GM19372 (cell line): ENCODE data around the gene STPG3.
"Not testable (repeated sequence)": the region's sequence is repeated elsewhere in the genome, so short reads cannot be mapped to it uniquely, and the experiment has no call there.

Experiments used
- ATAC-seq: cut with Tn5 transposase; IDR thresholded peaks from one replicate; pipeline ENCODE4 v1.9.1; 2021; ENCODE audit warnings: mild to moderate bottlenecking, low read depth, moderate library complexity; ENCODE audit not compliant: unreplicated experiment

STPG3 gene

GRCh38 chr9:137244486-137245449 is 6.3 kb upstream of the STPG3 start:
- ATAC-seq = no peak

DNA sequence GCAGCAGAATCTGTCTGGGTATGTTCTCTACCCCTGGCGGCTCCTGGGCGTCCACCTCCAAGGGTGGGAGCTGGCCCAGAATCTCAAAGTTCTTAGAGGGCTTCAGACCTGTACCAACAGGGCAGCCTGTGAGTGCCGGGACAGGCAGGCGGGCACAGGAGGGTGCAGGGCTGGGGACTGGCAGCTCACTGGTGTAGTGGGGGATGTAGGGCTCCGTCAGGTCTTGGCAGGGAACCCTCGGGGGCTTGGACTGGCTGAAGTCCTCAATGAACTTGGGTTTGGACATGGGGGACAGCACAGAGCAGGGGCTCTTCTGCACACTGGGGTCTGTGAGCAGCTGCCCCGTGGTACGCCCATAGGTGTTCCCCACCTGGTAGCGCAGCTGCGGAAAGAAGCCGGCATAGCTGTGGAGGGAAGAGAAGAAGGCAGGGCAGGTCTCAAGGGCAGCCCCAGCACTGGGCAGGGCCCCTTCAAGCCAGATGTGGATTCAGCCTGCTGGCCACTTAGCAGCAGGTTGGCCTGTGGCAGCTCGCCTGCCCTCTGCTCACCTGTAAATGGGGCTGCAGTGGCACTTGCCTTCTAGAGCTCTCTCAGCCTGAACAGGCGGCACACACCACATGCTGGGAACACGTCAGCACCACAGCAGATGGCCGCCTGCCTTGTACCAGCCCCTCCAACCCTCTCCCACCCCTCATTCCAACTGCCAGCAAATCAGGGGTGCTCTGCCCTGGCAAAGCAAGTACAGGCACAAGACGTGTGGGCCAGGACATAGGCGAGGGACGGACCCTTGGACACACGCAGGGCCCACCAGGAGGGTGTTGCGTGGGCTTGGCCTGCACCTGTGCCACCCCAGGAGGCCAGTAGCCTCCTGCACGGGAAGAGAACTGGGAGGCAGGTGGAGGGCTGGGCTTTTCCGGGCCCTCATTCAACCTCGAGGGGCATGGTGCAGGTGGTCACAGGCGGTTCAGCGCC is 5.3 kb upstream of the STPG3 start:
- ATAC-seq = no peak

- no peak for ATAC-seq
Observed at GRCh38 chr9:137247135-137247915, 3.8 kb upstream of the STPG3 start.

GRCh38 chr9:137247916-137248175 is 3.2 kb upstream of the STPG3 start:
- ATAC-seq = no peak

DNA sequence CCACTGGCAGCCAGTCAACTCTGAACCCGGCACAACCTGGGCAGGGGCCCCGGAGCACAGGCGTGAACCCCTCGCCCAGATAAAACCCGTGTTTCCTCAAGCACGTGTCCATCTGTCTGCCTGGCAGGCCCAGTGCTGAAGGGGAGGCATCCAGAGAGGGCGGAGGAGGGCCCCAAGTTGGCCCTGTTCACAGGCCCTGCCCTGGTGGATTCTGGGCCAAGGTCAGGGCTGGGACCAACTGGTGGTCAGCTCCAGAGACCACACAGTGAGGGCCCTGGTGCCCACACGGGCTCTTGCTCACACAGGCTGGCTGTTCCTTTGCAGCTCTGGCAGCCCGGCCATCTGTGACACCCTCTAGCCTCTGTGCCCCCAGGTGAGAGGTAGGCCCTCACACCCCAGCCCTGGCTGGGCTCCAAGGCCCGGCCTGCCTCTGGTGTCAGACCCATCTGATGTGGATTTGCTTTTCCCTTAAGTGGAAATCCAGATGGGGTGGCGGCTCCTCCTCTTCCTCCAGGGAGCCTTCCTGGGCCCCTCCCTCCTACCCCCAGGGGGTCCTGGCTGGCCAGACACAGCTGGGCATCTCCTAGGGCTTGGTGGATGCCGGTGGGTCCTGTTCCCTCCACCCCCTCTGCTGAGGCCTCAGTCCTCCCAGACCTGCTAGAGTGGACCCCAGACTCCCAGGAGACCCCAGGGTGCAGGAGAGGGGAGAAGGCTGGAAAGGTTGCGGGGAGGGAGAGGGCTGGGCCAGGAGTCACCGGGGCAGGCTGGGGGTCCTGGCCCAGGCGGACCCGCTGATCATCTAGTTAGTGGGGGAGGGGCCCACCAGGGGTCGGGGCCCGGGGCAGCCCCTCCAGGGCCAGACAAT is 525 bp upstream of the STPG3 start:
- no peak for ATAC-seq

DNA sequence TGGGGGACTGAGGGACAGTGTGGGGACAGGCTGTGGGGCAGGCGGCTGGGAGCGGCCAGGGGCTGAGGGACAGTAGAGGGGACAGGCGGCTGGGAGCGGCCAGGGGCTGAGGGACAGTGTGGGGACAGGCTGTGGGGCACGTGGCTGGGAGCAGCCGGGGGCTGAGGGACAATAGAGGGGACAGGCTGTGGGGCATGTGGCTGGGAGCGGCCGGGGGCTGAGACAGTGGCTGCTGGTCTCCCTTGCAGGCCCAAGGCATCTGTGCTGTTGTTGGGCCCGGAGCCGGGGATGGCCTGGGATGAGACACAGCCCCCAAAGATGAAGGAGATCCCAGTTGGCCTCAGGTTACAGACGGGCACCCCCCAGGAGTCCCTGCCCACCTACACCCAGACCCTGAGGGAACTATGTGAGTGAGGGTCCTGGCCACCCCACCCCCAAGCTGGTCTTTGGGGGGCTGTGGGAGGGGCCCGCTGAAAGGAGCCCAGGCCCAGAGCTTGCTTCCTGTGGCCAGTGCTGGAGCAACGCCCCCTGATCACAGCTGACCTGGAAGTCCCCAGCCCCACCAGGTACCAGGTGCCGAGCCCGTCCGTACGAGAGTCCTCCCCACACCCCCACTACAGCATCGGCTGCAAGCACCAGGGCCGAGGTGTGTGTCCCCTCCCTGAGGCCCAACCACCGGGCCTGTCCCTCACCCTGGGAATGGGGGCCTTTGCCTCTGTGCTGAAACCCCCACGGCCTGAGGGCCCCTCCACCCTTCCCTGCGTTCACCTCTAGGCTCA is 593 bp downstream of the STPG3 start:
- no peak for ATAC-seq

GRCh38 chr9:137252555-137253506 is 1.7 kb downstream of the STPG3 start:
- ATAC-seq = no peak

DNA sequence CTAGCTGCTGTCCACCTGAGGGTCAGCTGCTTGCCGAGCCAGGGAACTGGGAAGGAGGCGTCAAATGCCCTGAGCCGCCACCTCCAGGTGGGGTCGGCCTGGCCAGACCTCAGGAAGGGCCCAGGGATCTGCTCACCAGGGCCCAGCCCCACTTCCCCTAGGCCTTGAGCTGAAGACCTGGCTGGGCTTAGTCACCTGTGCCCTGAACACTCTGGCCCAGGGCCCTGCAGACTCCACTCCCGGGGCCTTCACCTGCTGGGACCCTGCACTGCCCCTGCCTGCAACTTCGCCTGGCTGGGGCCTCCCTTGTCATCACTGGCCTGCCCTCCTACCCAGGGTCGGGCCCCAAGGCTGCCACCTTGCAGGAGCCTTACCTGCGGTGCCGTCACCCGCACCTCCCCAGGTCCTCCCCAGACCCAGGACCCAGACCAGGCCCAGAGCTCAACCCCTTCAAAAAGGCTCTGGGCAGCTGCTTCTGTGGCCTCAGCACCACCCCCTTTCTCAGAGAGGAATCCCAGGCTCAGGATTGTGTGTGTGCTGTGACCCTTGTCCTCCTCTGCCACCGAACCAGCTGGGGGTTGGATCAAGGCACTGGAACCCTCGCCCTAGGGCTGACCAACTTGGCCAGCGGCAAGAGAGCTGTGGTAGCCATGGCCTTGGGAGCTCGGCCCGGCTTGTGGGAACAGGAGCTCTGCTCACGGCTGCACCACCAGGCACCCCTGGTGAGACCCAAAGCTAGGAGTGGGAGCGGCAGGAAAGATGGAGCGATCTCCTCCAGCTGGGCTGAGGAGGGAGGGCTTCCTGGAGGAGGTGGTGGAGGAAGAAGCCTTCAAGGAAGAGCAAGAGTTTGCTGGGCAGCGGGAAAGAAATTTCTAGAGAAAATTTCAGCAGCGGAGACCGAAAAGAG is 2.9 kb downstream of the STPG3 start:
- no peak for ATAC-seq

GRCh38 chr9:137254624-137255447 is 3.8 kb downstream of the STPG3 start, which contains the start of gene NELFB:
TSS of gene NELFB (plus strand) at chr9:137255327.
- ATAC-seq = peak; percentile 80

DNA sequence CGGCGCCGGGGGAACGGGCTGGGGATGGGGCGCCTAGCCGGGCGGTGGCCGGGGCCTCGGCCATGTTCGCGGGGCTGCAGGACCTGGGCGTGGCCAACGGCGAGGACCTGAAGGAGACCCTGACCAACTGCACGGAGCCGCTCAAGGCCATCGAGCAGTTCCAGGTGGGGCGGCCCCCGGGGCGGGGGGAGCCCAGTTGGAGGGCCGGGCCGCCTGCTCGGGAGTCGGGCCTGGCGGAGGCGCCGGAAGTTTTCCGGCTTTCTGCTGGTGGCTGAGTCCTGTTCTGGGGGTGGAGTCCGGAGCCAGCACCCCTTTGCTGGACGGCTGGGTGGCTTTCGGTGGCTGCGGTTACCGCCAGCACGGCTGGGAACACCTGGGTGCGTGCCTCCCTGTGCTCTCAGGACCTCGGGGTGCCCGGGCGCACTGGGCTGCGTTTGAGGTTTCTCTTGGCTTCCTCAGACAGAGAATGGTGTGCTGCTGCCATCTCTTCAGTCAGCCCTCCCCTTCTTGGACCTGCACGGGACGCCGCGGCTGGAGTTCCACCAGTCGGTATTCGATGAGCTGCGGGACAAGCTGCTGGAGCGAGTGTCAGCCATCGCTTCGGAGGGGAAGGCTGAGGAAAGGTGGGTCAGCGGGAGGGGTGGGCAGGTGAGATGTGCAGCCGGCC is 4.5 kb downstream of the STPG3 start:
- ATAC-seq = peak; percentile 24

- no peak for ATAC-seq
Observed at GRCh38 chr9:137256362-137256761, 5.3 kb downstream of the STPG3 start.

DNA sequence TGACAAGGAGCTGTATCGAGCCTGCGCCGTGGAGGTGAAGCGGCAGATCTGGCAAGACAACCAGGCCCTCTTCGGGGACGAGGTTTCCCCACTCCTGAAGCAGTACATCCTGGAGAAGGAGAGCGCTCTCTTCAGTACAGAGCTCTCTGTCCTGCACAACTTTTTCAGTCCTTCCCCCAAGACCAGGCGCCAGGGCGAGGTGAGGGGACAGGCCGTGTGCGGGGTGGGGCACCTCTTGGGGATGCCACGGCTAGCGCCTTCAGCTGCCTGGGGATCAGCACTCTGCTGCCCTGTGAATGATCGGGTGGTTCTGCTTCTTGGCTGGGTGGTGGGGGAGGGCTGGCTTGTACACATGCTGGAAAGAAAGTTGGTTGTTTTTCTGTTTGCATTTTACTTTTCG is 5.8 kb downstream of the STPG3 start:
- ATAC-seq = no peak

GRCh38 chr9:137262173-137262908 is 11.3 kb downstream of the STPG3 start:
- ATAC-seq = not testable (repeated sequence)

DNA sequence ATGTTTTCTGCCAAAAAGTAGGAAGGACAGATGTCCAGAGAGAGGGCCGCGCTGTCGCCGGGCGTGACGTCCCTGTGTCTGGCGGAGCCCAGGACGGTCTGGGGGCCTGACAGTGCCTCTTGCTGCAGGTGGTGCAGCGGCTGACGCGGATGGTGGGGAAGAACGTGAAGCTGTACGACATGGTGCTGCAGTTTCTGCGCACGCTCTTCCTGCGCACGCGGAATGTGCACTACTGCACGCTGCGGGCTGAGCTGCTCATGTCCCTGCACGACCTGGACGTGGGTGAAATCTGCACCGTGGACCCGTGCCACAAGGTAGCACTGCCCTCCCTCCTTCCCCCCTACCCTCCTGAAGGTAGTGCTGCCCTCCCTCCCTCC is 11.8 kb downstream of the STPG3 start:
- no peak for ATAC-seq

GRCh38 chr9:137263506-137263905 is 12.4 kb downstream of the STPG3 start:
- no peak for ATAC-seq
